Stimulated activated CD8-positive, alpha-beta memory T cell treated with anti-CD3 and anti-CD28 coated beads, Interleukin-2, amount 100 ng/mL, for 48 hours (primary cell): ENCODE results near the gene EML3.
"Not testable (repeated sequence)": the region's sequence is repeated elsewhere in the genome, so short reads cannot be mapped to it uniquely, and the experiment has no call there.

ENCODE experiments used
- DNase-seq, 2 donors: peaks; one replicate each; pipeline ENCODE4 v3.0.0-alpha.2; 2020; ENCODE audit warnings: low read depth in 2 of 2

The EML3 gene

GRCh38 chr11:62573006-62573591, 39.5 kb downstream of the EML3 start:
- no peak for DNase-seq

DNA sequence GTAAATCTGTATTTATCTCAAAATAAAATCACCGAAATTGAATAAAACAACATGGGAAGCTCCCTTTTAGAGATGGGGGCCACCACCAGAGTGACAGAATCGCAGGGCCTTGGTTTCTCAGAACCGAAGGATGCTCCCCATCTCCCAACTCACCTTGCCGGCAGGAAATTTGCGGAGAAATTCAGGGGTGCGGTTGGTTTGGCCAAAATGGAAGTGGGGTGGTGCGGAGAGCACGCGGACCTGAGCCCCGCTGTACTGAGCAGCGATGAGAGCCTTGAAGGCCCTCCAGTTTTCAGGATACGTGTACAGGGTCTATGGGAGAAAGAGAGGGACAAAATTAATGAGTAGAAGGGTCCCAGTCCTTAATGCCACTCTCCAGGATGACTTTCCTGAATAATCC, 40.1 kb downstream of the EML3 start:
- DNase-seq = no peak

DNA sequence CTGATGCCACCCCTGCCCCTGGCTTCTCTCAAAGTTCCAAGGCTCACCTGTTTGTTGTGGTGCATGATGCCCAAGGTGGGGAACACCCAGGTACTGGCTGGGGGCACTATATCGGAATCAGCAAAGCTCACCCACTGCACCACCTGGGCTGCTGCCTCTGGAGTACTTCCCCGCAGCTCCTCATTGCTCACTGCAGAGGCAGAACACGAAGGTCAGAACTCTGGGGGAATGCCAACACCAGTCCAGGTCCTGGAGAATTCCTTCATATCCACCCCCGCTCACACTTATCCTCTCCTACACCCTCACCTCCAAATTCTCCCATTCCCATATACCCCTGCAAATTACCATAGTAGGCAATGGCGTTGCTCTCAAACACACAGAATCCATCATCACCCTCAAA, 41.1 kb downstream of the EML3 start:
- DNase-seq = not testable (repeated sequence)

DNA sequence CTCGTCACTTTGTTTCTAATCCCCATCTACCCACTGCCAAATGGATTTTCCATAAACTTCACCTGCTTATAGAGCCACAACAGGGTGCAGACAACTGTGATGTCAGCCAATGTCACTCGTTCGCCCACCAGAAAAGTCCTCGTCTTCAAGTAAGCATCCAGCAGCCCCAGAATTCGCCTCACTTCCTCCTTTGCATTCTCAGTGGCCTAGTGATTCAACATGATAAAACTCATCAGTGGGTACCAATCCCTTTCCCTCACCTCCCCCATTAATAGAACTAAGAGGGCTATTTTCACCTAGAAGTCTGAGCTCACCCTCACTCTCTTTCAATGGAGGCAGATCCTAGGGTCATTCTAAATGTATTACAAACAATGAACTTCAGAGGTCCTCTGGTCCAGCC, 41.7 kb downstream of the EML3 start:
- DNase-seq = not testable (repeated sequence)

- DNase-seq = no peak
These were observed 43.0 kb downstream of the EML3 start for GRCh38 chr11:62569611-62570010.

GRCh38 chr11:62567018-62567633, 45.4 kb downstream of the EML3 start:
- DNase-seq = no peak

- DNase-seq = no peak
These were observed 46.3 kb downstream of the EML3 start for GRCh38 chr11:62566247-62566646.

- no peak for DNase-seq
These were observed 47.3 kb downstream of the EML3 start for GRCh38 chr11:62565100-62565802.

GRCh38 chr11:62561677-62562230, 50.8 kb downstream of the EML3 start:
- DNase-seq = not testable (repeated sequence)

GRCh38 chr11:62560566-62561103, 51.9 kb downstream of the EML3 start:
- peak in 1 of 2 donors; percentile 61 for DNase-seq

- DNase-seq = not testable (repeated sequence)
These were observed 52.9 kb downstream of the EML3 start for GRCh38 chr11:62559626-62560025.

DNA sequence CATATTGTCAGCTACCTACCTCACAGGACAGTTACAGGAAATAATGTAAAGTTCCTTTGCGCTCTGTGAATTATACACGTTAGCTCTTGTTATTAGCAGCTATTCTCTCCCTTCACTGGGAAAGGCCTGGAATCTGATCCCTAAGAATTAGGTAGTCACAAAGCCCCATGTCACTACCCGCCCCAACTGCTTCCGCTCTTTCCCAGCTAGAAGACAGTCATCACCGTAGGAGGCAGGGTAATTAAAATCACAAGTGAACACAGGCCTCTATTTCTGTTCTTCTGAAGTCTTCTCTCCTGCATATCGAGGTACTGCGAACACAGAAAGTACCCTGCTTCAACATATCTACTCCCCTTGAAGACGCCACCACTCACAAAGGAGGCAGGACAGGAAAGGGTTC, 53.4 kb downstream of the EML3 start:
- no peak for DNase-seq

- no peak for DNase-seq
These were observed 53.9 kb downstream of the EML3 start for GRCh38 chr11:62558669-62559068.

DNA sequence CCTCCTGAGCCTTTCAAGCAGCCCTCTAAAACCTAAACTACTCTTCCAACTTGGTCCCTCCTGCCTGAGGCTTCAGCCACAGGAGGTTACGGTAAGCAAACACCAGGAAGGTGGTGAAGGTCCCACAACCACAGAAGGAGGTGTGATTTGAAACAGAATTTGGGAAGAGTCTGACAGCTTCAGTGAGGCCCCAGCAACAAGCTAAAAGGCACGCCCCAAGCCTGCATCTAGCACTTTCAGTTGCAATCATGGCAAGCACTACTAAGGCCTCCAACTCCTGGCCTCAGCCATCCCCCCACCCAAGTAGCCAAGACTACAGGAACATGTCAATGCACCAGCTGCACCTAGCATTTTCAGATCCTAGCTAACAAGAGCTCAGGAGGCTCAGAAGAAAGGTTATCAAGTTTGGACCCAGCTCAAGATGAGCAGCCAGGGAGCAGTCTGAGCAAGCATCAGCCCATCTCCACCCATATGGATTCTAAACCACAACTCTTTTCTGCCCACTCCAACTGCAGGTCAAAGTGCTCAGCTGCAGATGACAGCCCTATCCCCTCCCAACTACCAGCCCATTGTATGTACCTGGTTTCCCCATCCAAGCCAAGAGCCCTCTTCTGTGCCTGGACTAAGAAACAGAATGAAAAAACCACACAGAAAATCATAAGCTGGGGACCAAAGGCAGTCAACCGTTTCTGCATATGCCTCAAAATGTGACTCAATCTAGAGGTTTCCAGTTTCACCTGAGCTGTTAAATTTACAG, 55.5 kb downstream of the EML3 start:
- DNase-seq = peak in 1 of 2 donors; percentile 56

GRCh38 chr11:62556108-62556874, 56.3 kb downstream of the EML3 start:
- DNase-seq = peak; percentile 72 to 77

DNA sequence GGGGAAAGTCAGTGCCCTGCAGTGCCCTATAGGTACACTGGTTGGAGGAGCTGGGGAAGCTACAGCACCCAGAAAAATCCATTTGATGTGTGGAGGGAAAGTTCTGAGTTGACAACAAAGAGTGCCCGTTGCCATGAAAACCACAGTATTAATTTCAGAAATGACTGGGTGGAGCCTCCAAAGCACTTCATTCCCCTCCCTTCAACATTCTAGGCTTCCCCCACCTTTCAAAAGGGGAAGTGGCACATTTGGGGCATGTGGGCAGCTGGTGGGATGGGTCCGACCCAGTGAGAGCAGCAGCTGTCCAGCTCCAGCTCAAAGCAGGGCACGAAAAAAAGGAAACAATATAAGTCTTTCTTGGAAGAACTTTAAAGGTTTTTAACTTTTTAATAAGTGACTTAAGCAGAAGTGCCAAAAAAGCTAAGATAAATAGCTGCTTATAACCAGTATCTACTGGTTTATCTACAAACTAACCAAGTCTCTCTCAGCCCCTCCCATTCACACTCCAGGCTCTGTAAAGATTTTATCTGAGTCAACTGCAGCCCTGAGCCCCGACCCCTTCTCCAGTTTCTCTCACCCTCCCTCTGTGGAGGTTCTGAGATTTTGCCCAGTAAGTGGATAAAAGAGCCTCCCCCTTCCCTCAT, 57.0 kb downstream of the EML3 start:
- no peak for DNase-seq

DNA sequence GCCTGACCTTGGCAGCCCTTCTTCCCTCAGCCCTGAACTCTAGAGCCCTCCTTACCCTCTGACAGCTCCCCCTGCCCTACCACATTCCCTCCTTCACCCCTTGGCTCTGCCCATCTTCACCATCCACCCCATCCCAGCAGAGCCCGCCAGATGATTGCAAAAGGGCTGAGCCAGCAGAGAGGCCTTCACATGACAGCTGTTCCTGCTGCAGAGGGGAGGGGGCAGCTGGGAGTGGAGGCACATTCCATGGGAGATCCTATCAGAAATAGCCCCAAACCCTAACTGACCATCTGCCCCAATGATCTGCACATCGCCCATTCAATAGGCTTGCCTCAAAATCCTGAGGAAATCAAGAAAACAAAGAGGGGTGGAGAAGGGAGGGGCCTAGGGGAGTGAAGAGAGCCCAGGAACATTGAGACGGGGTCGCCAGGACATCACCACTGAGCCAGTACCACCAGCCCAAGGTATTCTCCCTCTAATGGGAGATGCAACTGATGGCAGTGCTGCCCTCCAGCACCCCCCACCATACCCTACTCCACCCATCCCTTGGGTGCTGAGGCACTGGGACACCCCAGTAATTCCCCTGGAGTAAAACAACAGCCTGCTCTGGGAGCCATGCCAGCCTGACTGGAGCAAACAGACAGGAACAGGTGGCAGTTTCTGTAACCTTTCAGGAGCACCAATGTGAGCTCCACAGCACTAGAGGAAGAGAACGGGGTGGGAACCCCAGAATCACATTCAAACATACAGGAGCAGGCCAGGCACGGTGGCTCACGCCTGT, 58.0 kb downstream of the EML3 start:
- no peak for DNase-seq

DNA sequence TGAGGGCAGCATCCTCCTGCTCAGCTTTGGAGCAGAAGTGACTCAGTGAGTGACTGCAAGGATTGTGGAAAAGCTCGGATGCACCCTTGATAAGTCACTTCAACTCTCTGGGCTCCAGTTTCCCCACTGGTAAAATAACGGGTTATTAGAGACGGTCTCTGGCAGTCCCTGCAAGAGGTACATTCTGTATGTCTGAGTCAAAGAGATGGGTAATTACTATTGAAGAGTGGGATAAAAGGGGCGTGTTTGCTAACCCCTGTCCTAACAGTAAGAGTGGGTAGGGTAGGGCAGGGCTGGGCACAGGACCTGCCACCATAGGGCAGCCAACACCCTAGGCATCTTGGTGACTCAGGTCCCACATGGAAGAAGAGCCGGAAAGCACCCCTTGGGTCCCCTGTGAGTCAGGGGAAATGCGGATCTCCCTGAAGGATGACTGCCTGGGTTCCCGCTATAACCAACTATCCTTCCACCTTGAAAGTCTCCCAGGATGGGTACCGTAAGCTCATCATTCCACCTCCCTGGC, 58.7 kb downstream of the EML3 start:
- no peak for DNase-seq

DNA sequence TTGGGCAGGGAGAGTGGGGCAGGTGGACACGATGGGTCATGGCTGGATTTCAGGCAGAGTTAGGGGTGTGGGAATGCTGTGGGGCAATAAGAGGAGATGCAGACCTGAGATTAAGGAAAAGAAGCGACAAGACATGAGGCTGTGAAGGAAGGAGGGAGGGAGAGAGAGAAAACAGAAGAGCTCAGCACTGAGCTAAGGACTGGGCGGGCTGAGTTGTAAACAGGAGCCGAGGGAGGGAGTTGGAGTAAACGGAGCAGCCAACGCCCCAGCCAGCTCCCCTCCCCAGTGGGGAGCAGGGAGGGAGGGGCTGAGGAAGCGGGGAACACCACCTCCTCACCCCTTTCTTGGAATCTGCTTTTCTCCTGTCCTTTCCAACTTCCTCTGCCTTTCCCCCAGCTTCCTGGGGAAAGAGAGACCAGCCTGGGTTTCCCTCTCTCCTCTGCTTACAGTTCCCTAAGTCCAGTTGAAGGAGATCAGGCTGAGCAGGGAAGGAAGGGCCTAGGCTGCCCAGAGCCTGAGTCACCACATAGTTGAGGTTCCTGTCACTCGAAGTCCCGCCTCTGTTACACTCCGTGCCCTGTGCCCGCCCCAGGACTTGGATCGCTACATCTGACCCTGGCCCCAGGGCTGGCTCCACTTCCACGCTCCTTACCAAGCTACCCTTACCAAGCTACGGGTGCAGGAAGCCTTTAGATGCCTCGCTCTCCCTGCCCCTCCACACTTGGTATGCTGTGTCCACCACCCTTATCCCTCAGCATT, 59.3 kb downstream of the EML3 start:
- no peak for DNase-seq
